Ovary (tissue), 9 donors: ENCODE data around the gene WWOX. TPM values are rescaled to one million over a fixed set of nuclear protein-coding genes. Genes with fewer than 3 reads are reported as not detected.

ENCODE experiments used
- DNase-seq, 5 donors: peaks; one replicate each; pipeline ENCODE4 v3.0.0-alpha.2; 2019 to 2020
- H3K27ac ChIP-seq, 2 donors: fragments of 200-600 bp; one replicate each; pipeline versions ENCODE4 v1.5.1 to v1.8.0; 2019 to 2022
- H3K27me3 ChIP-seq: fragments of 200-600 bp; one replicate; pipeline ENCODE4 v1.8.0; 2022
- H3K36me3 ChIP-seq: fragments of 200-600 bp; sonication (generic); one replicate; pipeline ENCODE4 v1.5.1; 2019
- H3K4me1 ChIP-seq: one replicate; pipeline ENCODE4 v1.8.1; 2013; ENCODE audit warnings: mild to moderate bottlenecking, moderate library complexity; ENCODE audit not compliant: insufficient read depth
- H3K4me3 ChIP-seq: fragments of 200-600 bp; sonication (generic); one replicate; pipeline ENCODE4 v1.5.1; 2017
- H3K9me3 ChIP-seq, 2 donors: fragments of 200-600 bp in 1 of 2; sonication (generic) in 1 of 2; one replicate each; pipeline versions ENCODE4 v1.5.1 to v1.8.1; 2013 to 2019; ENCODE audit warnings: mild to moderate bottlenecking in 1 of 2, moderate library complexity in 1 of 2
- CTCF ChIP-seq, 3 donors: fragments of 450-650 bp in 2 of 3; fragments of 200-600 bp in 1 of 3; IDR thresholded peaks; one replicate each; pipeline versions ENCODE4 v1.5.1 to v1.8.0; 2016 to 2022; ENCODE audit warnings: antibody characterized with exemption in 3 of 3, mild to moderate bottlenecking in 1 of 3
- EP300 ChIP-seq: sonication (generic); formaldehyde crosslinking; IDR thresholded peaks from one replicate; pipeline ENCODE4 v1.6.1; 2017; ENCODE audit warnings: antibody characterized with exemption
- POLR2A ChIP-seq: fragments of 450-650 bp; IDR thresholded peaks from one replicate; pipeline ENCODE4 v1.6.1; 2017; ENCODE audit warnings: antibody characterized with exemption, mild to moderate bottlenecking, moderate library complexity
- WGBS, 3 donors: extraction: QIAGEN DNeasy Blood & Tissue Kit in 1 of 3; methylation state at CpG; one replicate each; pipeline versions ENCODE4 v1.1.5 to v1.1.7; 2013 to 2017; 5-methylcytosine and 5-hydroxymethylcytosine counted together
- intact Hi-C, 4 donors: fragments of 100-400 bp; cut with DNase I; formaldehyde crosslinking; loops; one replicate each; pipeline versions ENCODE4 v1.11.0 to v1.15.1; 2022 to 2023
- polyA plus RNA-seq, 2 donors: library from polyadenylated mRNA; stranded (reverse); fragments of 200-250 nt in 1 of 2; fragments of 350-450 nt in 1 of 2; fragmentation: Illumina TruSeq in 1 of 2; extraction: RNeasy Lipid Tissue Mini Kit (QIAGEN cat#74804) in 1 of 2; gene quantifications; one replicate each; pipeline ENCODE4 v1.2.3, GENCODE V29; 2013 to 2014
- total RNA-seq, 7 donors: library from RNA; depleted of rRNA in 2 of 7; stranded (reverse); fragments of >200 nt in 2 of 7; fragmentation: NEBNext Ultra II Directional in 3 of 7; extraction: Animal tissue kit (Norgen Biotek cat#: 25700) in 3 of 7; gene quantifications; one replicate each; pipeline versions ENCODE4 v1.1.0 to v1.2.4, GENCODE V29; 2016 to 2023
- donor health status: DM: no; HTN: no; CAD: no; lungs with moderate emphysema.
- donor health status: DM: no; HTN: no; CAD: no.
- donor health status: Bipolar disorder and iron deficiency.
- donor health status: DM: yes; HTN: yes; CAD: no.
- donor health status: DM: no; HTN: no; CAD: no.
- donor health status: DM: yes; HTN: yes; CAD: no.

The WWOX gene
- total and polyA plus RNA-seq, 9 donors: 11.0 to 40.5 (median 25.2) TPM

GRCh38 chr16:78995441-78995840, 896.0 kb downstream of the WWOX start:
- Histone ChIP-seq H3K27ac (no peak overlapping the region), H3K4me3 (no peak overlapping the region), H3K9me3 (no peaks in the 10 kb centered on the region), H3K36me3 (no peaks in the 10 kb centered on the region), H3K27me3 (no peaks in the 10 kb centered on the region), H3K4me1 (peaks cover 3% of the 10 kb centered on the region)
- WGBS, 3 donors: 83 to 89% (median 88%) methylated on average over 3 of the region's 3 CpGs
- DNase-seq: no peak
- intact Hi-C loops: no loop called here
- TF ChIP-seq EP300 (no peak), POLR2A (no peak), CTCF (IDR thresholded peaks at IDR 0.05) (no peak)

GRCh38 chr16:78996790-78997189, 897.3 kb downstream of the WWOX start:
- H3K4me3 ChIP-seq: no peak overlapping the region
- peaks cover 3% of the 10 kb centered on the region for H3K4me1 ChIP-seq
- H3K27ac ChIP-seq: no peak overlapping the region
- H3K36me3 ChIP-seq: no peaks in the 10 kb centered on the region
- no peak for DNase-seq
- 65 to 87% (median 72%) methylated on average over 16 of the region's 16 CpGs for WGBS, 3 donors
- intact Hi-C loops: no loop called here
- H3K27me3 ChIP-seq: no peaks in the 10 kb centered on the region
- TF ChIP-seq POLR2A (no peak), EP300 (no peak), CTCF (IDR thresholded peaks at IDR 0.05) (no peak)
- H3K9me3 ChIP-seq: no peaks in the 10 kb centered on the region

DNA sequence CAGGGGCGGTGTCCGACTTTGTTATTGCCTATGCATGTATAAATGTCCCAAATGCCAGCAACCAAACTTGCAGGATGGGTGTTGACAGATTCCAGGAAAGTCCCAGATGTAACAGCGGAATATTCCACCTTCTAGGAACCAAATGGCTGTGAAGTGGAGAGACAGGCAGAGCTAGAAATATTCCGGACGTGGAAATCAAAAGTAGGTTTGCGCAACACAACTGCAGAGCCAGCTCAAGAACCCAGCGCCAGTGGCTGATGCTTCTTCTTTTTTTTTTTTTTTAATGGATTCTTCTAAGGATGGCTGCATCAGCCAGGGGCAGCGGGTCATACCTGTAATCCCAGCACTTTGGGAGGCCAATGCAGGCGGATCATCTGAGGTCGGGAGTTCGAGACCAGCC, 899.4 kb downstream of the WWOX start:
- TF ChIP-seq CTCF (IDR thresholded peaks at IDR 0.05) (no peak), EP300 (no peak), POLR2A (no peak)
- no peak for DNase-seq
- Histone ChIP-seq H3K27me3 (no peaks in the 10 kb centered on the region), H3K4me1 (peaks cover 3% of the 10 kb centered on the region), H3K36me3 (no peaks in the 10 kb centered on the region), H3K27ac (no peak overlapping the region), H3K4me3 (no peak overlapping the region), H3K9me3 (no peaks in the 10 kb centered on the region)
- intact Hi-C loops: no loop called here
- WGBS, 3 donors: 86 to 93% (median 86%) methylated on average over 11 of the region's 11 CpGs

DNA sequence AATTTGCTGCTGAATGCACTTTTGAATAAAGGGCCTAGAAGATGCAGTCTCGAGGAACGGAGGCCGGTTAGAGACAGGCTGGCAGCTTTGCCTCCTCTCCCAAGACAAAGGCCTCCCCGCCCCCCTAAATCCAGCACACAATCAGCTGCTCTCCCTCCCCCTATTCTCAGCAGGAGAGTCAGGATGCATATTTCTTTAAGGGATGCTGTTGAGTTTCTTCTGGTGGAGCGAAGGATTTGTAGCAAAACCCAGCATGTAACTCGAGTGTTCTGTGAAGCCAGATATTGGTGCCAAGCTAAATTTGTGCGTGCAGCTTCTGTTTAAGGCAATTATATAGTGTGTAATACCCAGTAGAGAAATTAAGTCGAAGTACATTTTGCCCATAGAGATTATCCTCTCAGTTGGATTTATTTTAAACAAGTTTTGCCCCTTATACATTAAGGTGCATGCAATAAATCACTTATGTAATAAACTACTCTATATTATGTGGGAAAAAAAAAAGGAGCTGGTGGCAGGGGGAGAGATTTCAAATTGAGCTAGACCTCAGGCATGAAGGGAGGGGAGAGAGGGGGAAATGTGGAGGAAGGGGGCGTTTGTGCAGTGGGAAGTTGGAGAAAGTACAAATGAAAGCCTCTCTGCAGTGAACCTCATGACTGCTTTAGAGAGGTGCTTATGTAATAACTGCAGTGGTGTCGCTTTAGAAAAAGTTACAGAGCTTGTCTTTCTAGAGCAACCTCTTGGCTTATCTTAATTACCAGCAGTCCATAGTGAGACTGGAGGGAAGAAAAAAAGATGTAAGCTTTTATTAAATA, 901.9 kb downstream of the WWOX start:
- TF ChIP-seq CTCF (IDR thresholded peaks at IDR 0.05): no peak
- DNase-seq: no peak
- Histone ChIP-seq H3K36me3 (no peaks in the 10 kb centered on the region), H3K27ac (no peak overlapping the region), H3K4me1 (no peaks in the 10 kb centered on the region), H3K9me3 (no peaks in the 10 kb centered on the region), H3K4me3 (no peak overlapping the region), H3K27me3 (no peaks in the 10 kb centered on the region)
- intact Hi-C loops: no loop called here
- WGBS, 3 donors: 59 to 62% (median 60%) methylated on average over 10 of the region's 10 CpGs
